ENCODE measurements around the gene GATA5. TPM values are rescaled to one million over a fixed set of nuclear protein-coding genes. Genes with fewer than 3 reads are reported as not detected.

GATA5 gene
- total RNA-seq, 1 experiment from 2014 or later, result 4.7 TPM

- no peak for DNase-seq (ENCODE audit: low spot score)
Observed at GRCh38 chr20:62416651-62417637, 58.9 kb downstream of the GATA5 start.

GRCh38 chr20:62415354-62416111 is 60.3 kb downstream of the GATA5 start:
- DNase-seq (ENCODE audit: low spot score), result no peak

- no peak for DNase-seq (ENCODE audit: low spot score)
Observed at GRCh38 chr20:62413896-62414481, 61.8 kb downstream of the GATA5 start.

Other genes starting within 250 kb of the GATA5 start
- gene OSBPL2, start 237.5 kb downstream of the GATA5 start, total RNA-seq (2014; rRNA removed; shearing (Covaris generic)), result 20.1 TPM in 2 replicates
- 329 and 402 TPM in 2 replicates for gene ADRM1, start 173.0 kb downstream of the GATA5 start, total RNA-seq (2014; rRNA removed; shearing (Covaris generic))
- gene LAMA5, start 108.7 kb downstream of the GATA5 start, total RNA-seq (2014; rRNA removed; shearing (Covaris generic)), result 63.8 and 81.2 TPM in 2 replicates
- gene RPS21, start 88.9 kb downstream of the GATA5 start, total RNA-seq (2014; rRNA removed; shearing (Covaris generic)), result 2,286 and 2,536 TPM in 2 replicates
- 10.4 and 12.9 TPM in 2 replicates for gene CABLES2, start 68.7 kb downstream of the GATA5 start, total RNA-seq (2014; rRNA removed; shearing (Covaris generic))
- gene RBBP8NL, start 48.5 kb downstream of the GATA5 start, total RNA-seq (2014; rRNA removed; shearing (Covaris generic)), result not detected in 2 replicates
- 26.5 and 34.8 TPM in 2 replicates for gene SLCO4A1, start 166.5 kb upstream of the GATA5 start, total RNA-seq (2014; rRNA removed; shearing (Covaris generic))
- 8.3 and 9.0 TPM in 2 replicates for gene NTSR1, start 232.8 kb upstream of the GATA5 start, total RNA-seq (2014; rRNA removed; shearing (Covaris generic))